Caco-2 (cell line): ENCODE data around the gene ITGAE. TPM values are rescaled to one million over a fixed set of nuclear protein-coding genes. Genes with fewer than 3 reads are reported as not detected.

ENCODE experiments used
- BruUV-seq: library from RNA; stranded (reverse); fragments of 400-500 nt; replicated peaks from 2 replicates; lab custom pipeline; 2021; lab: Mats Ljungman, UMichigan
- CTCF ChIA-PET: fragments of 300-600 bp; sonication (Branson Sonifier 250); formaldehyde crosslinking; loops from one replicate; lab custom pipeline; 2022; ENCODE audit warnings: antibody characterized with exemption; lab: Charles Lee
- POLR2A ChIA-PET: fragments of 300-600 bp; sonication (Branson Sonifier 250); formaldehyde crosslinking; loops from one replicate; lab custom pipeline; 2022; ENCODE audit warnings: antibody characterized with exemption; lab: Charles Lee
- DNase-seq, 2 experiments: peaks; one replicate each; pipeline versions ENCODE4 v3.0.0 to v3.0.0-alpha.2; 2020 to 2022
- H3K27me3 ChIP-seq: replicated peaks from 2 replicates; pipeline ENCODE4 v1.6.0; 2011; ENCODE audit warnings: low read length; ENCODE audit not compliant: control insufficient read depth, insufficient read depth
- H3K36me3 ChIP-seq: 2 replicates; pipeline ENCODE4 v1.5.1; 2011; ENCODE audit warnings: low read length; ENCODE audit not compliant: control insufficient read depth, insufficient read depth
- H3K4me1 ChIP-seq: fragments of 250-450 bp; sonication (Bioruptor Pico); 2 replicates; pipeline ENCODE4 v1.5.1; 2020; ENCODE audit warnings: mild to moderate bottlenecking
- H3K4me3 ChIP-seq: 2 replicates; pipeline ENCODE4 v1.5.1; 2011; ENCODE audit warnings: low read depth, mild to moderate bottlenecking, control low read depth, low read length
- H3K9me3 ChIP-seq: fragments of 250-450 bp; sonication (Bioruptor Pico); 2 replicates; pipeline ENCODE4 v1.5.1; 2020; ENCODE audit warnings: mild to moderate bottlenecking, moderate library complexity
- H3K27ac Mint-ChIP-seq: one replicate; pipeline ENCODE4 v1.8.0; 2022; ENCODE audit warnings: mixed read lengths; ENCODE audit not compliant: unreplicated experiment
- H3K27me3 Mint-ChIP-seq: one replicate; pipeline ENCODE4 v1.8.0; 2022; ENCODE audit warnings: mixed read lengths; ENCODE audit not compliant: insufficient read depth, unreplicated experiment
- H3K36me3 Mint-ChIP-seq: one replicate; pipeline ENCODE4 v1.8.0; 2022; ENCODE audit warnings: mild to moderate bottlenecking, mixed read lengths; ENCODE audit not compliant: insufficient read depth, unreplicated experiment
- H3K4me1 Mint-ChIP-seq: one replicate; pipeline ENCODE4 v1.8.0; 2022; ENCODE audit warnings: low read depth, mixed read lengths; ENCODE audit not compliant: unreplicated experiment
- H3K4me3 Mint-ChIP-seq: one replicate; pipeline ENCODE4 v1.8.0; 2022; ENCODE audit warnings: mild to moderate bottlenecking, moderate library complexity, mixed read lengths; ENCODE audit not compliant: unreplicated experiment
- H3K9me3 Mint-ChIP-seq: one replicate; pipeline ENCODE4 v1.8.0; 2022; ENCODE audit warnings: mixed read lengths; ENCODE audit not compliant: unreplicated experiment
- CTCF ChIP-seq, 2 experiments: fragments of 200-600 bp in 1 of 2; IDR thresholded peaks; 1 replicate in 1 of 2; 2 replicates in 1 of 2; pipeline versions ENCODE4 v1.5.1 to v1.8.0; 2011 to 2022; ENCODE audit warnings: antibody characterized with exemption in 1 of 2, control low read depth in 1 of 2, inconsistent platforms in 1 of 2, low read depth in 1 of 2, low read length in 1 of 2, mild to moderate bottlenecking in 1 of 2, moderate library complexity in 1 of 2; ENCODE audit not compliant: insufficient read depth in 1 of 2, severe bottlenecking in 1 of 2, unreplicated experiment in 1 of 2
- intact Hi-C: fragments of 100-400 bp; cut with micrococcal nuclease; formaldehyde crosslinking; loops from one replicate; pipeline ENCODE4 v1.10.0; 2022; ENCODE audit not compliant: unreplicated experiment
- total RNA-seq: library from RNA; stranded (reverse); gene quantifications from 2 replicates; pipeline ENCODE4 v1.2.3, GENCODE V29; 2022

ITGAE gene
- total RNA-seq, 1 experiment from 2014 or later = 12.8 TPM

DNA sequence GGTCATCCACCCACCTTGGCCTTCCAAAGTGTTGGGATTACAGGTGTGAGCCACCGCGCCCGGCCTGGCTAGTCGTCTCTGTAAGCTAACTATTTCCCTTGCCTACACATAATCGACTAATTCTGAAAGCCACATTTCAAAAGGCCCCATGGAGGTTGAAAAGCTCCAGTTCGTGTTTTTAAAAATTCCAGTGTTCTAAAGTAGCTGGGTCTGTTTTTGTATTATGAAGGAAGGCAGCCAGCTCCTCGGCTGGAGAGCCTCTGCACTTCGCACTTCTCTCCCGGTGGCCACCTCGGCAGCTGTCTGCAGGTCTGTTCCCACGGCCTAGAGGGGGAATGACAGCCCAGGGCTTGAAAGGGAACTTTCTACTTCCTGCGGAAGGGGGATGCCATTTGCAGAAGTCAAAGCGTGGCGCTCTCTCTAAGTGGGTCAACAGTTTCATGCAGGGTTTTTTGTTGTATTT lies 60.3 kb downstream of the ITGAE start:
- Histone ChIP-seq H3K4me3 (no peak overlapping the region), H3K36me3 (no peaks in the 10 kb centered on the region), H3K27me3 (no peaks in the 10 kb centered on the region), H3K9me3 (no peaks in the 10 kb centered on the region), H3K4me1 (no peaks in the 10 kb centered on the region)
- no peaks in the 10 kb centered on the region for H3K36me3 Mint-ChIP-seq
- no peak for TF ChIP-seq CTCF (IDR thresholded peaks at IDR 0.05; ENCODE audit: insufficient read depth in 1 of 2, low read depth in 1 of 2, low read length in 1 of 2, severe bottlenecking in 1 of 2, unreplicated experiment in 1 of 2)
- H3K27ac Mint-ChIP-seq = no peak overlapping the region
- no peaks in the 10 kb centered on the region for H3K9me3 Mint-ChIP-seq
- intact Hi-C loops = no loop called here
- BruUV-seq = no TSS peak
- no peaks in the 10 kb centered on the region for H3K27me3 Mint-ChIP-seq
- POLR2A ChIA-PET = no interaction called here
- no peak for DNase-seq
- H3K4me3 Mint-ChIP-seq = no peak overlapping the region
- H3K4me1 Mint-ChIP-seq = no peaks in the 10 kb centered on the region
- CTCF ChIA-PET = no interaction called here

- Mint-ChIP-seq H3K4me1 (no peaks in the 10 kb centered on the region), H3K4me3 (peak overlapping the region; percentile 51), H3K9me3 (no peaks in the 10 kb centered on the region), H3K27ac (no peak overlapping the region), H3K36me3 (no peaks in the 10 kb centered on the region), H3K27me3 (no peaks in the 10 kb centered on the region)
- no peak for DNase-seq
- BruUV-seq = no TSS peak
- no peaks in the 10 kb centered on the region for H3K4me1 ChIP-seq
- POLR2A ChIA-PET = no interaction called here
- H3K27me3 ChIP-seq = no peaks in the 10 kb centered on the region
- intact Hi-C loops = loop anchor here (5.0 kb wide), 2 partner anchors 68 to 263 kb away; no protein-coding TSS in a partner anchor
- no peak for TF ChIP-seq CTCF (IDR thresholded peaks at IDR 0.05; ENCODE audit: insufficient read depth in 1 of 2, low read depth in 1 of 2, low read length in 1 of 2, severe bottlenecking in 1 of 2, unreplicated experiment in 1 of 2)
- H3K4me3 ChIP-seq = no peak overlapping the region
- CTCF ChIA-PET = interaction anchor here (0.6 to 1.1 kb wide), 2 partner anchors 43 to 56 kb away, joined by 3 read pairs; no protein-coding TSS in a partner anchor
- no peaks in the 10 kb centered on the region for H3K9me3 ChIP-seq
- H3K36me3 ChIP-seq = no peaks in the 10 kb centered on the region
Measured at GRCh38 chr17:3739422-3740124, 61.4 kb downstream of the ITGAE start.

DNA sequence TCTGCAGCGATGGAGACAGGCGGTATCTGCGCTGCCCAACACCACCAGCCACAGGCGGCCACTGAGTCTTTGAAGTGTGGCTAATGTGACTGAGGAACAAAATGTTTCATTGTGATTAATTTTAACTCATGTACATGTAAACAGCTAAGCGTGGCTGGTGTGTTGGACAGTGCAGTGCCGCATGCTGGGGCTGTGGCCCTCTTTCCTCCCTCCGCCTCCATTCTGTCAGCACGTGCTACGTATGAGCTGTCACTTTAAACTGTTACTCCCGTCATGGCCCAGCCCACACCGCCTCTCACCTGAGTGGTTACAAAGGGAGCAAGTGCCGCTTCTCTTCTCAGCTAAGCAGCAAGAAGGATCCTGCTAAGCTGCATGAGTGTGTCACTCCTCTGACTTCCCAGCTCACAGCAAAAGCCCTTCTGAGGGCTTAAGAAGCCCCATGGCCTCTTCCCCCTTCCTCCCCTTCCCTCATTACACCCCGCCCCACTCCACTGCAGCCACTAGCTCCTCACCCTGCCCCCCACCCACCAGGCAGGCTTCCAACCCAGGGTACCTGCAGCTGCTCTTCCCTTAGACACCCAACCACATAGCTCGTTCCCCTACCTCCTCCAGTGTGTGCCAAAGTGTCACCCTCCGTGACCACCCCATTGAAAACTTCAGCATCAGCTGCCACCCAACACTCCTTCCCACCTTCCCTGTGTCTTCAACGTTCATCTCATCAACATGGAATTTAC lies 62.3 kb downstream of the ITGAE start:
- Histone ChIP-seq H3K36me3 (no peaks in the 10 kb centered on the region), H3K27me3 (no peaks in the 10 kb centered on the region), H3K4me1 (no peaks in the 10 kb centered on the region), H3K9me3 (no peaks in the 10 kb centered on the region), H3K4me3 (no peak overlapping the region)
- no TSS peak for BruUV-seq
- intact Hi-C loops = loop anchor here (5.0 kb wide), 2 partner anchors 69 to 264 kb away; no protein-coding TSS in a partner anchor
- ChIA-PET CTCF (interaction anchor here (0.5 to 2.4 kb wide), 7 partner anchors 15 to 176 kb away, joined by 3 to 14 read pairs (median 7); partner anchors contain the start of gene HASPIN), POLR2A (no interaction called here)
- Mint-ChIP-seq H3K27ac (no peak overlapping the region), H3K4me1 (no peaks in the 10 kb centered on the region), H3K9me3 (no peaks in the 10 kb centered on the region), H3K36me3 (peaks cover 6% of the 10 kb centered on the region), H3K4me3 (peak overlapping the region; percentile 51), H3K27me3 (no peaks in the 10 kb centered on the region)
- no peak for TF ChIP-seq CTCF (IDR thresholded peaks at IDR 0.05; ENCODE audit: insufficient read depth in 1 of 2, low read depth in 1 of 2, low read length in 1 of 2, severe bottlenecking in 1 of 2, unreplicated experiment in 1 of 2)
- DNase-seq = peak in 1 of 2 experiments; percentile 21
